Inferior parietal cortex (tissue), 1 donor: ENCODE data around the gene CKB.

Source experiments
- DNase-seq: peaks from one replicate; pipeline ENCODE4 v3.0.0-alpha.2; 2016; ENCODE audit errors: extremely low spot score

The CKB gene

DNA sequence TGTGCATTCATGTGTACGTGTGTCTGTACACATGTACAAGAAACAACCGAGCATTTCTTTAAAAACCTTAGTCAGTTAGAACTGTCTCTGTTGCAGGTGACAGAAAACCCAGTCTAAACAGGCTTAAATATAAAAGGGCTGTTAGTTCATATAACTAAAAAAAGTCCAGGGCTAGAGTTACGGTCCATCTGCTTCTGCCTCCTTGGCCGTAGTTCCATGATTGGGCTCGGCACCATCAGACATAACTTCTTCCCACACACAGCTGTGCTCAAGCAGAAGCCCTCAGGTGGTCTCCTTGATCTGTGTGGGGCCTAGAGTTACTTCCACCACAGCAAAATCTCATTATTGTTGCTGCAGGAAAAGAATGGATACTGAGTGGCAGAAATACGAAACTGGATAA, 34.6 kb downstream of the CKB start:
- no peak for DNase-seq

DNA sequence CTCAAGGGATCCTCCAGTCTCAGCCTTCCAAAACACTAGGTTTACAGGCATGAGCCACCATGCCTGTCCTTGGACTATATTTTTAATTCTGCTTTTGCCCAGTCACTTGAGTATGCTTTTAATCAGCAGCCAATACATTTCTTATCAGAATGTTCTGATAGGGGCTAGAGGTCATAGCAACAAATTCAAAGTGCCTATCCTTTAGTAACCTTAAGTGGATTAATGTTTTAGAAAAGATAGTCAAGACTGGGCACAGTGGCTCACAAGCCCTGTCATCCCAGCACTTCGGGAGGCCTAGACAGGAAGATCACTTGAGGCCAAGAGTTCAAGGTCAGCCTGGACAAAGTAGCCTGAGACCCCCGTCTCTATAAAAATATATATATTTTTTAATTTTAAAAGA, 37.1 kb downstream of the CKB start:
- DNase-seq, result no peak

DNA sequence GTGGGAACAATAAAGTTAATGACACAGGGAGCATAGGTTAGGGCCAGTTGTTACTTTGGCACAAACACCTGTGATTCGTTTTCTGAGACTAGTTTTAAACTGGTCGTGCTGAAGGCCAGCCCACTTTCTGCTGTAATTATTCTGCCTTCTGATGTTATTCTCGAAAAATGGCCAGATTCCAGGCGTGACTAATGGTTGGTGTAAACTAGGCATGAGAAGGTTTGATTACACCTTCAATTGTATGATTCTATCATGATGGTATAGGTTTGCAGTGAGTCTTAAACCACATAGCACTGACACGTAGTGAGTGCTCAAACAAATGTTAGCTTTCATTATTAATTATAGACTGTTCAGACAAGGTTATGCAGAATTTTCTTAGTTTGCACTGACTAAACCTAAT, 39.0 kb downstream of the CKB start:
- DNase-seq, result no peak

DNA sequence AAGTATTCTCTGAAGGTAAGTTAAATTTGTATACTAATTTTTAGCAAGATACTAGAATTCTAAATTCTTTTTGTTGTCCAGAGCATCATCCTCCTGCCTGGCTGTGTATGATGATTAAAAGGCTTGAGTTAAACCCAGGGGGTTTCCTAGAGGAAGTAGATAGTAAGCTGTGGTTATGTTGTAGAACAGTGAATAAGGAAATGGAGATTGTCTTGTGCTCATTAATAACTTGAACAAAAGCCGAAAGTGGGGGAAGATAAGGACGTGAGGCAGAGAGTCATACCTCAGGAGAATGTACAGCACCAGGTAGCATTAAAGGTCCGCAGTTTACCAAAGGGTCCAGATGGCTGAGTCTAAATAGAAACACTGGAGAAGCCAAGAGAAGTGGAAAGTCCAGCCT, 42.0 kb downstream of the CKB start:
- DNase-seq, result no peak

DNA sequence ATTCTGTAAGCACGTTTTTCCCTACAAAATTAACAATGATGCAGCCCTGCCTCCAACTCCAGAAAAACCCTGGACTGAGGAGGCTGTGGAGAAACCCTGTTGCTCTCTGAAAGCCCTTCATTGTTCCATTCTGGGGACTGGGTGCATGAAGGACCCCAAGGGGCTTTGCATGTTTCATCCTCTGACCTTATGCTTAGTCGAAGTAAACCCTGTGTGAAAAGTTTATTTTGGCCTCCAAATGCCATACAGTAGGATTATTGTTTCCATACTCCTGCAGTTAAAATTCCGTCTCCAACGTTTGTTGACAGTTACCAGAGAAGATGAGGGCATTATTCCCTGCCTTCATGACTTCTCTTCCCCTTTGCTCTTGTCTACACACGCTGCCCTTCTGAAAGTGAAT, 46.0 kb downstream of the CKB start:
- DNase-seq, result no peak

DNA sequence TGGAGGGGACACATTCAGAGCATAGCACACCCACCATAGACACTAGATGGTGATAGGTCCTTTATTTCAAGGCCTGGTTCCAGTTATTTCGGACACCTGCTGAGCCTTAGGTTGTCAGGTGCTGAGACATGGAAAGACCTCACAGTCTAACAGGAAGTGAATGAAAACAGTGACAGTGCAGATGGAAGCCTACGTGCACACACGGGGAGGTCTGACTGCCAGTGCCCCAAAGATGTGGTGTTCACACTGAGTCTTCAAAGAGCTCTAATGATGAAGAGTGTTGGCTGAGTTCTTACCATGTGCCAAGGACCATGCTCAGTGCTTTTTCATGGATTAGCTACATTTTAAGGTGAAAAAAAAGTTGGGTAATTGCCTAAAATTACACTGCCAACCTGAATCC, 46.6 kb downstream of the CKB start:
- no peak for DNase-seq

DNA sequence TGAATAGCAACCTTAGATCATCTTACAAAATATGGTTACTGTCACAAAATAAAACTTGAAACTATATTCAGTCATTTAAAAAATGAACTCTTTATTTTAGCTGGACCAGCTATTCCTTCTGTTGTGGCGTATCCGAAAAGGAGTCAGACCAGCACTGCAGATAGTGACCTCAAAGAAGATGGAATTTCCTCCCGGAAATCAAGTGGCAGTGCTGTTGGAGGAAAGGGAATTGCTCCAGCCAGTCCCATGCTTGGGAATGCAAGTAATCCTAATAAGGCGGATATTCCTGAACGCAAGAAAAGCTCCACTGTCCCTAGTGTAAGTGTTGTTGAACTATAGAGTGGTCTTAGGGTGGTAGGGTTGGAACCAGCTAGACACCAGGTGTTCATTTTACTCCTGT, 47.7 kb downstream of the CKB start:
- DNase-seq, result no peak

DNA sequence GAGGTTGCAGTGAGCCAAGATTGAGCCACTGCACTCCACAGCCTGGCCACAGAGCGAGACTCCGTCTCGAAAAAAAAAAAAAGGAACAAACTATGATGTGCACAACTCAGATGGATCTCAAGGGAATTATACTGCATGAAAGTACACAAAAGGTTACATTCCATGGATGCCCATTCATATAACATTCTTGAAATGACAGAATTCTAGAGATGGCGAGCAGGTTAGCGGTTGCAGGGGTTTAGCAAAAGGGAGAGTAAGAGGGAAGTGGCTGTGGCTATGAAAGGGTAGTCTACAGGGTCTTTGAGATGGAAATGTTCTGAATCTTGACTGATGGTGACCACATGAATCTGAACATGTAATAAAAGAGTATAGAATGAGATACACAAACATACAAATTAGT, 49.7 kb downstream of the CKB start:
- no peak for DNase-seq
